ENCODE measurements around the gene LGALS7.

- TF ChIP-seq POLR2A (IDR thresholded peaks at IDR 0.05): no peak
- TF ChIP-seq, protein P1, sequence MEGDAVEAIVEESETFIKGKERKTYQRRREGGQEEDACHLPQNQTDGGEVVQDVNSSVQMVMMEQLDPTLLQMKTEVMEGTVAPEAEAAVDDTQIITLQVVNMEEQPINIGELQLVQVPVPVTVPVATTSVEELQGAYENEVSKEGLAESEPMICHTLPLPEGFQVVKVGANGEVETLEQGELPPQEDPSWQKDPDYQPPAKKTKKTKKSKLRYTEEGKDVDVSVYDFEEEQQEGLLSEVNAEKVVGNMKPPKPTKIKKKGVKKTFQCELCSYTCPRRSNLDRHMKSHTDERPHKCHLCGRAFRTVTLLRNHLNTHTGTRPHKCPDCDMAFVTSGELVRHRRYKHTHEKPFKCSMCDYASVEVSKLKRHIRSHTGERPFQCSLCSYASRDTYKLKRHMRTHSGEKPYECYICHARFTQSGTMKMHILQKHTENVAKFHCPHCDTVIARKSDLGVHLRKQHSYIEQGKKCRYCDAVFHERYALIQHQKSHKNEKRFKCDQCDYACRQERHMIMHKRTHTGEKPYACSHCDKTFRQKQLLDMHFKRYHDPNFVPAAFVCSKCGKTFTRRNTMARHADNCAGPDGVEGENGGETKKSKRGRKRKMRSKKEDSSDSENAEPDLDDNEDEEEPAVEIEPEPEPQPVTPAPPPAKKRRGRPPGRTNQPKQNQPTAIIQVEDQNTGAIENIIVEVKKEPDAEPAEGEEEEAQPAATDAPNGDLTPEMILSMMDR (IDR thresholded peaks at IDR 0.05): no peak
Observed at GRCh38 chr19:38786572-38787265, 13.4 kb upstream of the LGALS7 start.

Measured in adrenal gland (tissue), 5 donors.